GM13976 (cell line): ENCODE data around the gene CANT1.

Experiments
- DNase-seq: peaks from one replicate; pipeline ENCODE4 v3.0.0; 2012; ENCODE audit warnings: low spot score
- CTCF ChIP-seq: IDR thresholded peaks from 2 replicates; pipeline ENCODE4 v1.5.1; 2012; ENCODE audit warnings: borderline replicate concordance, mild to moderate bottlenecking; ENCODE audit not compliant: insufficient read depth; ENCODE audit errors: extremely low read depth, missing control alignments, control extremely low read depth
- in situ Hi-C: fragments of 300-500 bp; cut with MboI; formaldehyde crosslinking; loops from one replicate; pipeline ENCODE4 v1.12.0; 2022; ENCODE audit warnings: low sequenced_read_pairs, mixed read lengths, inconsistent platforms; ENCODE audit not compliant: unreplicated experiment

CANT1 gene

DNA sequence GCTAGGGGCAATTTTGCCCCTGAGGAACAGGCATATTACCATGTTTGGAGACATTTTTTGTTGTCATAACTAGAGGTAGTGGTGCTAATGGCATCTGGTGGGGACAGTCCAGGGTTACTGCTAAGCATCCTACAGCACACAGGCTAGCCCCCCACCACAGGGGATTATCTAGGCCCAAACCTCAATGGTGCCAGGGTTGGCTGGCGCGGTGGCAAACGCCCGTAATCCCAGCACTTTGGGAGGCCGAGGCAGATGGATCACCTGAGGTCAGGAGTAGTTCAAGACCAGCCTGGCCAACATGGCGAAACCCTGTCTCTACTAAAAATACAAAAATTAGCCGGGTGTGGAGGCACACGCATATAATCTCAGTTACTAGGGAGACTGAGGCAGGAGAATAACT lies 29.6 kb upstream of the CANT1 start:
- TF ChIP-seq CTCF, result no peak
- in situ Hi-C loops, result no loop called here
- no peak for DNase-seq

DNA sequence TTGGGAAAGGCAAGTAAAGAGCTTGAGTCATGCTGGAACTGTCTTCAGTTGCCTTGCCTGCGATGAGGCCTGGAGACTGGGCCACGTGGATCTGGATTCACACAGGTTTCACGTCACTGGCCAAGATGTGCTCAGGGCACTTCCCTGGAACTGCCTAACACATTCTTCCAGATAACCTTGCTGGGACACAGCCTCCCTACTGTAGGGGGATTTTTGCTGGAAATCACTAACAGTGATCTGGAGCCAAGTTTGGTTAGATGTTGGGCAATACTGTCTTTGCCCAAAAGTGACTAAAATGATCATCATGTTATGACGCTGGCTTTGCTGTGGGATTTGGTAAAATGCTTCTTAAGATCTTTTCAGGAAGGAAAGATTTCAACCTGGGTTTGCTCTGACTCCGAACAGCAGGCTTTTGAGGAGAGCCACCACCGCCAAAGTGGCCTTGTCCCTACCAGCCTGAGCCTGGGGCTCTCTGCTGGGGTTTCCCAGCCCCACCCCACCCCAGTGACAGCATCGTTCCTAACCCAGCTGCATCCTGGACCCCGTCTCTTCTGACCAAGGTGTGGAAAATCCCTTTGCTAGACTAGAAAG lies 29.1 kb upstream of the CANT1 start:
- peak; percentile 70 for DNase-seq
- no peak for TF ChIP-seq CTCF

DNA sequence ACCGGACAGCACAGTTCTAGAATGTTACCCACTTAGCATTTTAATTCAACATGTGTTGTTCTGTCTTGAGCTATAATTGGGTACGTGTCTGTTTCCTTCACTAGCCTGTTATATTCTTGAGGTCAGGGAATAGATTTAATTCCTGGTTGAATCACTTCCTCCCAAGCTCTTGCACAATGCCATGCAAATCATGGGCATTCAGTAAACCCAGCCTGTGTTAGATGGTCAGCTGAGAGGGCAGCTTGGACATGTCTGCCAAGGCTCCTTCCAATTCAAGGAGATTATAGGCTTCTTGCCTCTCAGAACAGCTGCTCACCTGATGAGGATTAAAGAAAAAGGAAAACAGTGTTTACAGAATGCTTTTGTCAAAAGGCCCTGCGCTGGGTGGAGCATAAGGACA lies 27.0 kb upstream of the CANT1 start:
- TF ChIP-seq CTCF, result no peak
- DNase-seq, result no peak
- in situ Hi-C loops, result no loop called here

More for the DNA sequence above, 29.1 kb upstream of the CANT1 start:
- in situ Hi-C loops, result no loop called here

DNA sequence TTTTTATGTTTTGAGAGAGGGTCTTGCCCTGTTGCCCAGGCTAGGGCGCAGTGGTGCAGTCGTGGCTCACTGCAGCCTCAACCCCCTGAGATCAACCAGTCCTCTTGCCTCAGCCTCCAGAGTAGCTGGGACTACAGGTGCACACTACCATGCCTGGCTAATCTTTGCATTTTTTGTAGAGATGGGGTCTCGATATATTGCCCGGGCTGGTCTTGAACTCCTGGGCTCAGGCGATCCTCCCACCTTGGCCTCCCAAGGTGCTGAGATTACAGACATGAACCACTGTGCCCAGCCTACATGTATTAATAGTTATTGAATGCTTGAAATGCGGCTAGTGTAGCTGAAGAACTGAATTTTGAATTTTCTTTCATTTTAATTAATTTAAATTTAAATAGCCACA lies 26.6 kb upstream of the CANT1 start:
- TF ChIP-seq CTCF, result no peak
- in situ Hi-C loops, result no loop called here
- DNase-seq, result no peak

GRCh38 chr17:79035686-79036085 lies 26.1 kb upstream of the CANT1 start:
- no peak for TF ChIP-seq CTCF
- in situ Hi-C loops, result no loop called here
- no peak for DNase-seq

DNA sequence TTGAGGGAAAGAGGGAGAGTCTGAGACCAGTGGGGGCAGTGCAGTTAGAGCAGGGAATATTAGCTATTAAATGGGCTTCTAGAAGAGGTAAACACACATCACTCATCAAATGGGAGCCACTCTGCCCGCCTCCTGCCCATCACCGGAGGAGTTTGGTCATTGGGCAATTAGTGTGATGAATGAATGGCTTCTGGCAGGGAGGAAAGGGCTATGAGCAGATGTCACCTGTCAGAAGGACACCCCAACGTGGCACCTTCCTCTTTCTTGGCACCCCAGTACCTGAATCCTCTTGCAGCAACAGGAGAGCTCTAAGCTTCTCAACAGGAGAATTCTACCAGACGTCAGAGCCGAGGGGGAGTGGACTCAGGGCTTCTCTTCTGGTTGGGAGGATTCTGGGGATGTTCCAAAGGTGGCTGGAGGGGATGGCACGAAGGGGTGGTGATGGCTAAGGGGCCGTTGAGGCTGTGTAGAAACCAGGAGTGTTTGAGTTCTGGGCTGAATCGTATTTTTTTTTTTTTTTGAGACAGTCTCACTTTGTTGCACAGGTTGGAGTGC lies 25.4 kb upstream of the CANT1 start:
- in situ Hi-C loops, result no loop called here
- no peak for DNase-seq

More for the DNA sequence above, 25.4 kb upstream of the CANT1 start:
- TF ChIP-seq CTCF, result no peak
